GM03348 (cell line): Measurements from ENCODE around the gene MMP23B.
"Not testable (repeated sequence)": the region's sequence is repeated elsewhere in the genome, so short reads cannot be mapped to it uniquely, and the experiment has no call there.

Experiments used
- DNase-seq: peaks from one replicate; pipeline ENCODE4 v3.0.0; 2012; ENCODE audit warnings: low spot score

Gene MMP23B

DNA sequence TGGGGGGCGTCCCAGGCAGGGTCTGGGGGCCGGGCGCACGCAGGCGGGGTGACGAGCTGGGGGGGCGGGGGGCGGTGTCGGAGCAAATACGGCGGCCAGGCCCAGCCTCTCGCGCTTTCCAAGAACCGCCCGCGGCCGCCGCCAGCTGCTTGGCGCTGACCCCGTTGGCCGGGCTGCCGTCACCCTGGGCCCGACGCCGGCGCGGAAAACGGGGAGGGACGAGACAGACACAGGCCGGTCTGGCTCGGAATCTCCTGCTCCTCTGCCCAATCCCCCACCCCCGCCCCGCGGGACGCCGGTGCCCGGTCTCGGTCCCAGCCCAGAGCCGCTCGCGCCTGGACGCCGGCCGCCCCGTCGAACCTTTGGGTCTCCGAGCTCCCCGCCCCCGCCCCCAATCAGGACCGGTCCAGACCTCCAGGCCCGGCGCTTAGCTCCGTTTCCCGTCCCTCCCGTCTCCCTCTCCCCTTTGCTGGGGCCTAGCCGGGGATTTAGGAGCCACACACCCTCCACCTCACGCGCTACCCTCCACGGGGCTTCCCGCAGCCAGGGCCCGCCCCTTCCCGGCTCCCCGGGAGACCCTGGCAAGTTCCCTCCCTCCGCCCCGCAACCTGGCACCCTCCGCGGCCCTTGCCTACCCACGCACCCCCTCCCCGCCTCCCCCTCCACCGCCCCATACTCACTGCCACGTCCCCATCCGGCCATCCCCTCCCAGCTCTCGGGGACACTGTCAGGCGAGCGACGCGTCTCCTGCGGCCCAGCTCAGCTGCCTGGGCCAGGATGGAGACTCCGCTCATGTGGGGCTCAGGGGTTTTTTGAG, 800 bp upstream of the MMP23B start:
- DNase-seq, result peak; percentile 64

DNA sequence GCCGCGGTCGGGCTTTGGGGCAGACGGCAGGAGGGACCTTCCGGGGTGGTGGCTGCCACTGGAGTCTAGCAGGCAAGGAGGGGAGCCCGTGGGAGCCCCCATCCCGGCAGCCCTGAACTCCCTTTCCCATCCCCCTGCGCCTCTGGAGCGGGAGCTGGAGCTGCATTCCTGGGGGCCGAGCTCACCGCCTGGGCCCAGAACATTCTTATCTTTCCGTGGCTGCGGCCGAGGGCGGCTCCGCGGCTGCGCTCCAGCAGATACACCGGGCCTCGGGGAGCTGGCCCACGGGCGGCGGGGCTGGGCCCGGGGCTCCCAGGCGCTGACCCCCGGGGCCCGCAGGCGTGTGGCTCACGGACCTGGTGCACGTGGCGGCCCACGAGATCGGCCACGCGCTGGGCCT, 1.4 kb downstream of the MMP23B start:
- DNase-seq, result not testable (repeated sequence)

DNA sequence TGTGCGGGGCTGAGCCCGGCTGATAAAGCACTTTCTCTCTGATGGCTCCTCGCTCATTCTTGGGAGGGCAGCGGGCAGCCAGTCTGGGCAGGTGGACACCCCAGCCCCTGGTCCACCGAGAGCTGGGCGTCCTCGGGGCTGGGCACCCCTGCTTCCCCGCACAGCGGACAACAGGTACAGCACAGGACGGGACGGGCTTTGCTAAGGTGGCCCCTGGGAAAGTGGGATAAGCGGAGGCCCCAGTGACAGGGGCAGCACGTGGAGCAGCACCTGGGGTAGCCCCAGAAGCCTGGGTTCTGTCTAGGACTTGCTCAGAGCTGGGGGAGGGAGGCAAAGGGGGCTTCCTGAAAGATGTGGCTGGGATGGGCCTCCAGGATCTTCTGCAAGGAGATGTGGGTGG, 2.6 kb downstream of the MMP23B start:
- DNase-seq, result not testable (repeated sequence)

DNA sequence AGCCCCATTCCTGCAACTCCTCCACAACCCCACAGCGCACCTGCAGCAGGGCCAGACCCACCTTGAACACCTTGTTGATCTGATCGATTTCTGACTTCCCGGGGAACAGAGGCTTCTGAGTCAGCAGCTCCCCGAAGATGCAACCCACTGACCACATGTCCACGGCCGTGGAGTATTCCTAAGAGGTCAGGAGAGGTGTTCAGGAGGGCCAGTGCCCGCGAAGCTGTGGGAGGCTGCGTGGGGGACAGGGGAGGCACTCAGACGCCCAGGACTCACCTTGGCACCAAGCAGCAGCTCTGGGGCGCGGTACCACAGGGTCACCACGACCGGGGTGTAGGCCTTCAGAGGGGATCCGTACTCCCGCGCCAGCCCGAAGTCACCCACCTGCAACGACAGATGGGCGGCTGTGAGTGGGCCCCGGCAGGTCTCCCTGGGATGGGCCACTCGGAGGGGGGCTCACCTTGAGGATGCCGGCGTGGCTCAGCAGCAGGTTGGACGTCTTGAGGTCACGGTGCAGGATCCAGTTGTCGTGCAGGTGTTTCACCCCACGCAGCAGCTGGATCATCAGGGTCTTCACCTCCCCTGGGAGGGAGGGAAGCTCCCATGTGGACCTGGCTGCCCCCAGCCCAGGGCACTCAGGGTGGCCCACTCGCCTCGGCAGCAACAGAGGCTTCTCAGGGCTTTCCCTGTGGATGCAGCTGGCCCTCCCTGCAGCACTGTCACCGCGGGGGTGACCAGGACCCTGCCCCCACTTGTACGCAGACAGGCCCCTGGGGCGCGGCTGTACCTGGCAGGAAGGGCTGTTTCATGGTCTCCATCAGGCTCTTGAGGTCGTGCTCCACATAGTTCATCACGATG, 4.9 kb downstream of the MMP23B start:
- DNase-seq, result not testable (repeated sequence)

DNA sequence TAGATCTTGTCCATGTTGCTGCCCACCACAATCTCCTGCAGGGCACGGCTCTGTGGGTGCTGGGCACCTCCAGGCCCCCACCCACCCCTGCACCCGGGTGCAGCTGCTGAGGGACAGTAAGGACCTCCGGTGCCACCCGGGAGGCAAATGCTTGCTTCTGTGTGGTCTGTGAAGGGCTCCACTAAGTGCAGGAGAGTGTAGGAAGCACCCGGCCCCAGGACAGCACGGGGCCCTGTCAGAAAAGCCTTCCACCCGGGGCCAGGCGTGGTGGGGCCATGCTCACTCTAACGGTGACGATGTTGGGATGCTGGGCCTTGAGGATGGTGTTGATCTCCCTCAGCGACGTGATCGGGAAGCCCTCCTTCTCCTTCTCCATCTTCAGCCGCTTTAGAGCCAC, 5.5 kb downstream of the MMP23B start:
- DNase-seq, result not testable (repeated sequence)

DNA sequence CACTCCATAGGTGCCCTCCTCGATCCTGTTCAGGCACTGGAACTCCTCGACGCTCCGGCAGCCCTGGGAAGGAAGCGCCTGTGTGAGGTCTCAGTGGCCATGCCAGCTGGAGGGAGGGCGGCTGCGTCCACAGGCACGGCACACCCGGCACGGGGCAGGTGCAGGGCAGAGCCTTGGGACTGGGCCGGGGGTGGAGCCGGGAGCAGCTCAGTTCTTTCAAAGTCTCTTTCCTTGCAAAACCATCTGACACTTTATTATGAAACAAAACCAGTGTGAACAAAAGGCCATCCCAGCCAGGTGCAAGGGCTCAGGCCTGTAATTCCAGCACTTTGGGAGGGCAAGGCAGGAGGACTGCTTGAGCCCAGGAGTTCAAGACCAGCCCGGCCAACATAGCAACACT, 6.6 kb downstream of the MMP23B start:
- DNase-seq, result not testable (repeated sequence)

DNA sequence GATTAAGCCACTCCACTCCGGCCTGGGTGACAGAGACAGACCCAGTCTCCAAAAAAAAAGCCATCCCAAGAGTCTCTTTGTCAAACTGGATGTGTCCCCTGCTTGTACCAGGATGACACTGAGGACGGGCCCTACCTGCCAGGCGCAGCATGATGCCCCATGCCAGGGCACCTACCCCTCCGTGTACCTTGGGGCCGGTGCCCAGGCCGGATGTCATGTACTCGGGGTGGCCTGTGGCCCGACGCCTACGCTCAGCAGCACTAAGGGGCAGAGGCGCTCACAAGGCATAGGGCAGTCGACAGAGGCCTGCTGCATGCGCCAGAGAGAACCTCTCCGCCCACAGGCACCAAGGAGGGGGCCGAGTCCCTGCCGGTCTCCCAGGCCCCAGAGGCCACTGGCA, 7.4 kb downstream of the MMP23B start:
- not testable (repeated sequence) for DNase-seq

DNA sequence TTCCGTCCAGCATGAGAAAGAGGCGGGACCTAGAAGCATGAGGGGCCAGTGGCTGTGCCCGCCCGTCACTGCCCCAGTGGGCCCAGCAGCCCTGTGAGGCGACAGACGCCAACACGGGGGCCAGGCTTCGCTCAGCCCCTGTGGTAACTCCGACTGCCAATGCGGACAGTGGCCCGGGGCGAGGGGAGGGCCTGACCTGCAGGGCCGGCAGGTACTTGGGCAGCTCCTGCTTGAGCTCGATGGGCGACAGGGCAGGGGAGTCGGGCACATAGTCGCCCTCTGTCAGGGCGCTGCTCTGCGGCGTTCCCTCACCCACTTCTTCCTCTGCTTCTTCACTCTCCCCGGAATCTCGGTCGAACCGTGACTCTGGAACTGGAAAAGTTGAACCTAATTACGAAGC, 8.1 kb downstream of the MMP23B start:
- DNase-seq, result not testable (repeated sequence)

DNA sequence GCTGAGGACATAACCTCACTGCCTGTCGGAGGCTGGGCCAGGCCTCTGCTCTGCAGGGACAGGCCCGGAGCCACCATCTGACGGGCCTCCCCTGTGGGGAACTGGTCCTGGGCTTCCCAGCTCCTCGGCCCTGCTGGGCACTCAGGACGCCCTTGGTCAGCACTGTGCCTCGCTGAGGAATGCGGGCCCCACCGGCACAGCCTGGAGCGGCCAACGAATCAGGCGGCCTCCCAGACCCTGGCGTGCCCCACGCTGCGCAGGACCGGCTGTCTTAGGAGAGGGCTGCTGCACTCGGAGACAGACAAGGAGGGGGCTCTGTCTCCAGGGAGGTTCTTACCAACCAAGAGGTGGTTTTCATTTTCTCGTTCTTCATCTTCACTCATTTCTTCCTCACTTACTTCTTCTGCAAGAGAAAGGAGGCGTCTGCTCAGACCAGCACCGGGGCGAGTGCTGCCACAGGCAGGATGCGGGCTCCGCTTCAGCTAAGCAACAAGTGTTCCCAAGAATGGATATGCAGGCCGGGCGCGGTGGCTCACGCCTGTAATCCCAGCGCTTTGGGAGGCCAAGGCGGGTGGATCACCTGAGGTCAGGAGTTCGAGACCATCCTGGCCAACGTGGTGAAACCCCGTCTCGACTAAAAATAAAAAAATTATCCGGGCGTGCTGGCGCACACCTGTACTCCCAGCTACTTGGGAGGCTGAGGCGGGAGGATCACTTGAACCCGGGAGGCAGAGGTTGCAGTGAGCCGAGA, 8.9 kb downstream of the MMP23B start:
- DNase-seq, result not testable (repeated sequence)

DNA sequence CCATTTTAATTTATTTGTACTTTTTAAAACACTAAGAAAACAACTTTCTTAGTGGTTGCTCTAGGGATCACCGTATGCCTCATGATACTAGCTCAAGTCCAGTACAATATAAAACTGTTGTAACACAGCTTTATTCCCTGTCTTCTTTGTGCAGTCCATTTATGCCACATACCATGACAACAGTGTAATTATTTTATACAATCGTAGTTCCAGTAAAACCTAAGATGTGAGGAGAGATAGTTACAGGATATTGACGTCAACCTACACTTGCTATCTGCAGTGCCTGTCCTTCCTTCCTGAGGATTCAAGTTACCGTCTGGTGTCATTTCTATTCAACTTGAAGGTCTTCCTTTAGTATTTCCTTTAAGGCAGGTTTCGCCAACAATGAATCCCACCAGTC, 14.4 kb downstream of the MMP23B start:
- DNase-seq, result not testable (repeated sequence)

DNA sequence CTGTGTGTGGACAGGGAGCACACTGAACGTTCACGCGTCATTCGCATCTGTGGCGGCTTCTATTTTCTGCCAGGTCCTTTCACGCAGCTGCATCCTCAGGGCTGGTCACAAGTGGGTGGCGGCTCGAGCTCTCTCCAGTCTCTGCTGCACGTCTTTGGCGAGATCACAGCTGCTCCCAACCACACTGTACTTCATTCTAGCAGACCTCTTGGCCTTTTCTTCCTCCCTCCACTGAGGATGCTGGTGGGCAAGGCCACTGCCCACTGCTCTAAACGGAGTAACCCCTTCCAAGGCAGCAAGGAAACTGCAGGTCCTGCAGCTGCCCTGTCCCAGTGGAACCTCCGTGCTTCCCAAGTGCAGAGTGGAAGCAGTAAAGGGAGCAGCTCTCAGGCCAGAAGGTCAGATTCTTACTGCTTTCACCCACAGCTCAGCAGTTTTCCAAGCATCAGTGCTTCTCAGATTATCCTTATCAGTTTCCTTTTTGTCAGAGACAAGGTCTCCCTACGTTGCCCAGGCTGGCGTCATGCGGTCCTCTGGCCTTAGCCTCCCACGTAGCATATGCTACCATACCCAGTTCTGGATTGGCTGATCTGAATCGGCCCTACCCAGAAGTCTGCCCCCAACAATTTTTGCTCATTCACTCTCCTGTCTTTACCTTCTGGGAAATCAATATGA, 15.7 kb downstream of the MMP23B start:
- DNase-seq, result not testable (repeated sequence)

DNA sequence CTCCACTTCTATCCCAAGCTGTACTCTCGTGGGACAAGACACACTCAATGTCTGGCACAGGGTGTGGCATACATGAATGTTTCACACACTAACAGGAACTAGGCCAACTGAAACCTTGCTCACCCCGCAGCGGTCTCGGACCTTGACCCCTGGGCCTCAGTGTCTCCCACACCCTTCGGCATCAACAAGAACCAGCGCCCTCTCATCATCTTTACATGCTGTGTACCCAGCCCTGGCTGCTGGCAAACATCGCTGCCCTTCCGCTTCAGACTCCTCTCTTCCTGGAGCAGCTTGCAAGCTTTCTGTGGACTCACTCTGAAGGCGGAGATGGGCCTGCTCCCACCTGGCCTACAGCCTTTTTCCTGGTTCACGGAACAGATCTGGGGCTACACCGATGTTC, 16.3 kb downstream of the MMP23B start:
- not testable (repeated sequence) for DNase-seq

DNA sequence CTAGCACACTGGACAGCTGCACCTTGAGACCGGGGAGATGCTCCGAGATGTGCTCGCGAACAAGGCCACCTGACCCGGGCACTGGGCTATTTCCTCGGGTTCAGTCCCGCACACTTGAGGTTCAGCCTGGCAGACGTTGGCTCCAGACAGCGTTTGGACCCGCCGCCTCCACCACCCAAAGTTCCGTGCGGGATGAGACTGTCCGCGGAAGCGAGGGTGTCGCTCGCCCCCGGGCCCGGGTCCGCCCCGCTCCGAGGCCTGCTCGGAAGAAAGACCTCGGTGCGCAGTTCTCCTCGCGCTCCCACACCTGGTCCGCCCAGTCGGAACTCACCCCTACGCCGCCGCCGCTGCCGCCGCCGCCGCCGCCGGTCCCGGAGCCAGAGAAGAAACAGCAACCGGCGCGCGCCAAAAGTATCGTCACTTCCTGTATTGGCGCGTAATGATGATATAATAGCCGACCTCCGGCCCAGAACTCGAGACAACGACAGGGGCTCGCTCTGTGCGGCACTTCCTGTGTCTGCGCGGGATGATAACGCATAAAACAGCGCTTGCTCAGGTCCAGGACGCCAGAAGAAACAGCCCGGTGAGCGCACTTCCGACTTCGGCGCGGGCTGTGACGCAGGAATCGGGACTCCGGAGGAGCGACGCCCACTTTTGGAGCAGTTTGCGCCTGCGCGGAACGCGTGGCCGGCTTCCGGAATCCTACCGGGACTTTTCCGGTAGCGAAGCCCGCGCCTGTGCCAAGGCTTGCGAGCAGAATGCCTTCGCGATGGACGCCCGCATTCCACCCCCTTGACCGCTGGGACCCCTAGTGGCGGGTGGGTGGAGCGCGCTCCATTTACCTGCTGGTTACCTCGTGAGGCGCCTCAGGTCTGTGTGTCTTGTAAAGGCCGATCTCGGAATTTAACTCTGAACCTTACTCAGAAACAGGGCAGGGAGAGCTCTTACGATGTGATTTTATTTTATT, 26.9 kb downstream of the MMP23B start, which contains the start of gene CDK11B:
Gene CDK11B, minus strand, starts transcription at position 422 of the 967 bp plus-strand sequence. CDS start 1,519 bp downstream, outside the sequence.
- peak; percentile 91 for DNase-seq

DNA sequence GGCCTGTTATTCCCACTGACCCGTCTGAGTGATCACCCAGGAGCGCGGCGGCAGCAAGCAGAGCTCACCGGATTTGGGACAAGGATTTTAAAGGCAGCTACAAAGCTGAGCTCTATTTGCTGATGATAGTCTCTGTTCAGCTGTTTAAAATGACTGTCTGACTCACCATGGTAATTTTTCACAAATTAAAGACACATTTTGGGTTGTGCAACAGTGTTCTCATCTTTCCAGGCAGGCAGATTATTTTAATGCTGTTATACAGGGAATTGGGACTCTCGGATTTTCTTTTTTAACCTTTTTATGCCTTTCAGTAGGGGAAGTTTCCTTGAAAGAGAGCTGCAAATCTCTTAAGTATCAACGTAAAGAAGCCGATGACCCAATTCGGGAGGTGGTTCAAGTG, 30.4 kb downstream of the MMP23B start:
- not testable (repeated sequence) for DNase-seq

DNA sequence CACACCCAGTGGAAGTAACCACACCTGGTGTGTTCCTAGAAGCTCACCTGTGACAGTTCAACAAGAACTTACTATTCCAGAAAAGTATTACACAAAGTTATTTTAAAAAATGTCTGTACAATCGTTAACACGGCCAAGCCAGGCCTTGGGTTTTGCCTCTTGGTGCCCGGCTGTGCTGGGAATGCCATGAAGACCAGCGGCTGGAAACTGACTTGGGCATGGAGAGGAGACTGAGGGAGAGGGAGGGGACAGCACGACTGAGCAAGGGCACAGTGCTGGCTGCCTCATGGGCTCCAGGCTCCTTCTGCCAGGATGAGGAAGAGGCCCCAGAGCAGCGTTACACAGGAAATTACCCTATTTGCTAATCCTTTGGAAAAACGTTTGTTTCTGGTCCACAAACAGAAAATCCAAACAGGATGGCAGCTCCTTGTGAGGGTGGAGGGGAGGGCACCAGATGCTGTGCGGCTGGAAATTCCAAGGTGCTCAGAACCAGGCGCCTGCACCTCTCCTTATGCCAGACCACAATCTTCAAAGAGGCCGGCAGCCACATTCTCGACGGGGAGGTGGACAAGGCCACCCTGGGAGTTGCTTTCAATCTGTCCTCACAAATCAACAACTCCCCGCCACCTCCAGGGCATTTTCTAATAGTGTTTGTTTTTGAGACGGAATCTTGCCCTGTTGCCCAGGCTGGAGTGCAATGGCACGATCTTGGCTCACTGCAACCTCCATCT, 31.0 kb downstream of the MMP23B start:
- not testable (repeated sequence) for DNase-seq

DNA sequence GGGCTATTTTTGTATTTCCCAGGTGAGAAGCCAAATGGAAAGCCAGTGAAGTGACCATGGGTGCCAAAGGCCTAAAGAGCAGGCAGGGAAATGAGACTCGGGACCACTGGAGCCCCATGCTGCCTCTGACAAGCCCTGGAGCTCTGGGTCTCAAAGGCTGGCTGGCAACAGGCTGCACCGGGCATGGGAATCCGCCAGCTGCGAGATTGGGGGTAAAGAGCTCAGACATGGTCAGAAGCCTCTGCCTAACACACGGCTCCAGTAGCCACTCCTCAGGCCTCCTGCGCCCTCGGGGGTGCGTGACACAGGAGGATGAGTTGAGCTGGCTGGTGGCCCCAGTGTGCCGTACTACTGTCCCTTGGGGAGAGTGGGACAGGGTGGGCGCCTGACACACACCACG, 32.3 kb downstream of the MMP23B start:
- DNase-seq, result not testable (repeated sequence)

DNA sequence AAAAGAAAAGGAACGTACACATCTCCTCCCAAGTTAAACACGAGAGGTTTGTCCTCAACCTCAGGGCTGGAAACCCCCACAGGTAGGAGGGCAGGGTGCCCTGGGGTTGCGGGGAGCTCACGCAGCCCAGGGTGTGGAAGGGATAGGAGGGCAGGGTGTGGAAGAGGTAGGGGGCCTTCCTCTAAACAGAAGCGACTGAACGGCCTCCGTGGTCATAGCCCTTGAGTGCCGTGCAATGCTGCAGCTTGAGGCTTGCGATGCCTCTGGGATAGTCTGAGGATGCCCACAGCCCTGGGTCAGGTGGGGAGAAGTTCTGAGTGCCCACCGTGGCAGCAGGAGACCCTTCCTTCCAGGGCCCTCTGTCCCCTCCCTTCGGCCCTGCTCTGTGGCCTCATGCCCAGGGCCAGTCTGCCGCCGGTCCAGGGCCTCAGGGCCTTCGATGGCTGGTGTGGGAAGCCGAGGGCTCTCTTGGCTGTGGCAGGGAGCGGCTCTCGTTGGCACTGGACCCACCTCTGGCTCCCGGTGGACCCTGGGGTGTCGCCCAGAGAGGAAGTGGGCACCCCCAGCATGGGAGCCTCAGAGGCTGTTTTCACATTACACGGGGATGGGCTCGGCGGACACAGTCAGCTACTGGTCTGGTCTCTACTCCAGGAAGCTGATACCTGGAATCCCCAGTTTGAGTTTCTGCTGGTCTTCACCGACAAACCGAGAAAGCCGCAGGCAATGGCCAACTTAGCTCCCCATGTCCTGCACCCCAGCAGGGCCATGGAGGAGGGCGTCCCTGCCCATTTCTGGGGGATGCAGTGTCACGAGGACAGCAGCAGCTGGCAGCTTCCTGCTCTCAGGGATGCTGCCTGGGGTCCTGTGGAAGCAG, 33.2 kb downstream of the MMP23B start:
- DNase-seq, result no peak

DNA sequence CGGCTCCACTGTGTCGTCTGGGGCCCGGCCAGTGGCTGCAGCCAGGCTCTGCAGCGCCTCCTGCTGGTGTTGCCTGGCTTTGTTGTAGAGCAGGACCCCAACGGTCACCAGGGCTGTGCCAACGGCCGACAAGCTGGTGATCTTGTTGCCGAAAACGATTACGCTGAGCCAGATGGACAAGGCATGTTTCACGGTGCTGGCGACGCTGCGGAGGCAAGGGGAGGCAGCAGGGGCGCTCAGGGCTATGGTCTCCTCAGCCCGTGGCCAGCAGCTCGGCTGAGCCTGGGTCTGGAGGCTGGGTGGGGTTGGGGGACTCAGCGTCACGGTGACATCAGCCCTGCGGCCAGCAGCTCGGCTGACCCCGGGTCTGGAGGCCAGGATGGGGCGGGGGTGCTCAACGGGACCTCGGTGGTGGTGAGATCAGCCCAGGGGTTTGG, 33.9 kb downstream of the MMP23B start:
- DNase-seq, result no peak

DNA sequence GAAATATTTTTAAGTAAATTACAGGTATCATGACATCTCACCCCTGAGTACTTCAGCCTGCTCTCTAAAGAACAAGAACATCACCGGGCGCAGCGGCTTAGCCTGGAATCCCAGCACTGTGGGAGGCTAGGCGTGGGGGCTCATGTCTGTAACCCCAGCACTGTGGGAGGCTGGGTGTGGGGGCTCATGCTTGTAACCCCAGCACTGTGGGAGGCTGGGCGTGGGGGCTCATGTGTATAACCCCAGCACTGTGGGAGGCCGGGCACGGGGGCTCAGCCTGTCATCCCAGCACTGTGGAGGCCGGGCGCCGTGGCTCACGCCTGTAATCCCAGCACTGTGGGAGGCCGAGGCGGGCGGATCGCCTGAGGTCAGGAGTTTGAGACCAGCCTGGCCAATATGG, 34.6 kb downstream of the MMP23B start:
- DNase-seq, result no peak
